HL-60 (cell line): ENCODE results near the gene HSPA12A.

Experiments
- DNase-seq, 2 experiments: peaks; one replicate each; pipeline ENCODE4 v3.0.0-alpha.2; 2010 to 2020; ENCODE audit warnings: low read depth in 1 of 2, low spot score in 1 of 2
- H3K27ac ChIP-seq: fragments of 250-450 bp; sonication (Bioruptor Pico); replicated peaks from 2 replicates; pipeline ENCODE4 v1.5.1; 2020; ENCODE audit warnings: mild to moderate bottlenecking, moderate library complexity
- H3K27me3 ChIP-seq: fragments of 250-450 bp; sonication (Bioruptor Pico); 2 replicates; pipeline ENCODE4 v1.5.1; 2021; ENCODE audit warnings: mild to moderate bottlenecking, moderate library complexity; ENCODE audit not compliant: insufficient read depth, poor library complexity, severe bottlenecking
- H3K4me3 ChIP-seq: replicated peaks from 2 replicates; pipeline ENCODE4 v1.5.1; 2011; ENCODE audit warnings: mild to moderate bottlenecking, control low read depth, low read length; ENCODE audit not compliant: insufficient read depth
- GABPA ChIP-seq: IDR thresholded peaks from 2 replicates; pipeline ENCODE4 v1.6.1; 2012; ENCODE audit warnings: low read depth
- POLR2AphosphoS5 ChIP-seq: IDR thresholded peaks from 2 replicates; pipeline ENCODE4 v1.6.1; 2012; ENCODE audit warnings: low read depth
- SPI1 ChIP-seq: IDR thresholded peaks from 2 replicates; pipeline ENCODE4 v1.6.1; 2012; ENCODE audit warnings: low read depth, mild to moderate bottlenecking, borderline replicate concordance
- TF ChIP-seq, protein P1 (sequence below): IDR thresholded peaks from 2 replicates; pipeline ENCODE4 v1.6.1; 2012; ENCODE audit warnings: low read depth; ENCODE audit not compliant: insufficient replicate concordance
- TF ChIP-seq, protein P2 (sequence below): IDR thresholded peaks from one replicate; pipeline ENCODE4 v1.5.1; 2011; ENCODE audit warnings: low read length, control low read depth, inconsistent platforms; ENCODE audit not compliant: insufficient read depth

Gene HSPA12A

DNA sequence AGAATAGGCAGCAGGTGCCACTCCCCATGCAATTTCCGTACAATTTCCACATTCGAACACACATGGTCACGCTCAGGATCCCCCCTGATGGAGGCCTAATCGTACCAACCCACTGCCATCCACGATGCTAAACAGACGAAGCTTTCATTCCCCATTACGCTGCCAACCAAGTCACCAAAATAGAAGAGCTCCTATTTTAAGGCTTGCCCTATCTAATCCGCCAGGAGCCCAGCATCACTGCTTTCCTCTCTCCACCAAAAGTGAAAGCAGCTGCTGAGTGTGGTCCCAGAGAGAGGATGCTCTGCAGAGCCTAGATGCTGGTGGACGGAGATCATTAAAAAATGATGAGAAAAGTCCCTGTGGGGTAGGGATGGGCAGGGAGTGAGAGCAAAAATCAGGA, 43.3 kb downstream of the HSPA12A start:
- no peak for DNase-seq
- Histone ChIP-seq H3K27ac (no peak overlapping the region), H3K4me3 (no peak overlapping the region), H3K27me3 (no peaks in the 10 kb centered on the region)
- TF ChIP-seq SPI1 (no peak), GABPA (no peak), POLR2AphosphoS5 (no peak)
- TF ChIP-seq, protein P1, sequence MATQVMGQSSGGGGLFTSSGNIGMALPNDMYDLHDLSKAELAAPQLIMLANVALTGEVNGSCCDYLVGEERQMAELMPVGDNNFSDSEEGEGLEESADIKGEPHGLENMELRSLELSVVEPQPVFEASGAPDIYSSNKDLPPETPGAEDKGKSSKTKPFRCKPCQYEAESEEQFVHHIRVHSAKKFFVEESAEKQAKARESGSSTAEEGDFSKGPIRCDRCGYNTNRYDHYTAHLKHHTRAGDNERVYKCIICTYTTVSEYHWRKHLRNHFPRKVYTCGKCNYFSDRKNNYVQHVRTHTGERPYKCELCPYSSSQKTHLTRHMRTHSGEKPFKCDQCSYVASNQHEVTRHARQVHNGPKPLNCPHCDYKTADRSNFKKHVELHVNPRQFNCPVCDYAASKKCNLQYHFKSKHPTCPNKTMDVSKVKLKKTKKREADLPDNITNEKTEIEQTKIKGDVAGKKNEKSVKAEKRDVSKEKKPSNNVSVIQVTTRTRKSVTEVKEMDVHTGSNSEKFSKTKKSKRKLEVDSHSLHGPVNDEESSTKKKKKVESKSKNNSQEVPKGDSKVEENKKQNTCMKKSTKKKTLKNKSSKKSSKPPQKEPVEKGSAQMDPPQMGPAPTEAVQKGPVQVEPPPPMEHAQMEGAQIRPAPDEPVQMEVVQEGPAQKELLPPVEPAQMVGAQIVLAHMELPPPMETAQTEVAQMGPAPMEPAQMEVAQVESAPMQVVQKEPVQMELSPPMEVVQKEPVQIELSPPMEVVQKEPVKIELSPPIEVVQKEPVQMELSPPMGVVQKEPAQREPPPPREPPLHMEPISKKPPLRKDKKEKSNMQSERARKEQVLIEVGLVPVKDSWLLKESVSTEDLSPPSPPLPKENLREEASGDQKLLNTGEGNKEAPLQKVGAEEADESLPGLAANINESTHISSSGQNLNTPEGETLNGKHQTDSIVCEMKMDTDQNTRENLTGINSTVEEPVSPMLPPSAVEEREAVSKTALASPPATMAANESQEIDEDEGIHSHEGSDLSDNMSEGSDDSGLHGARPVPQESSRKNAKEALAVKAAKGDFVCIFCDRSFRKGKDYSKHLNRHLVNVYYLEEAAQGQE, result no peak
- TF ChIP-seq, protein P2, sequence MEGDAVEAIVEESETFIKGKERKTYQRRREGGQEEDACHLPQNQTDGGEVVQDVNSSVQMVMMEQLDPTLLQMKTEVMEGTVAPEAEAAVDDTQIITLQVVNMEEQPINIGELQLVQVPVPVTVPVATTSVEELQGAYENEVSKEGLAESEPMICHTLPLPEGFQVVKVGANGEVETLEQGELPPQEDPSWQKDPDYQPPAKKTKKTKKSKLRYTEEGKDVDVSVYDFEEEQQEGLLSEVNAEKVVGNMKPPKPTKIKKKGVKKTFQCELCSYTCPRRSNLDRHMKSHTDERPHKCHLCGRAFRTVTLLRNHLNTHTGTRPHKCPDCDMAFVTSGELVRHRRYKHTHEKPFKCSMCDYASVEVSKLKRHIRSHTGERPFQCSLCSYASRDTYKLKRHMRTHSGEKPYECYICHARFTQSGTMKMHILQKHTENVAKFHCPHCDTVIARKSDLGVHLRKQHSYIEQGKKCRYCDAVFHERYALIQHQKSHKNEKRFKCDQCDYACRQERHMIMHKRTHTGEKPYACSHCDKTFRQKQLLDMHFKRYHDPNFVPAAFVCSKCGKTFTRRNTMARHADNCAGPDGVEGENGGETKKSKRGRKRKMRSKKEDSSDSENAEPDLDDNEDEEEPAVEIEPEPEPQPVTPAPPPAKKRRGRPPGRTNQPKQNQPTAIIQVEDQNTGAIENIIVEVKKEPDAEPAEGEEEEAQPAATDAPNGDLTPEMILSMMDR, result no peak

GRCh38 chr10:116698364-116698763, 44.0 kb downstream of the HSPA12A start:
- Histone ChIP-seq H3K27me3 (no peaks in the 10 kb centered on the region), H3K4me3 (no peak overlapping the region), H3K27ac (no peak overlapping the region)
- TF ChIP-seq, protein P2, result no peak
- TF ChIP-seq, protein P1, result no peak
- TF ChIP-seq POLR2AphosphoS5 (no peak), SPI1 (no peak), GABPA (no peak)
- no peak for DNase-seq

DNA sequence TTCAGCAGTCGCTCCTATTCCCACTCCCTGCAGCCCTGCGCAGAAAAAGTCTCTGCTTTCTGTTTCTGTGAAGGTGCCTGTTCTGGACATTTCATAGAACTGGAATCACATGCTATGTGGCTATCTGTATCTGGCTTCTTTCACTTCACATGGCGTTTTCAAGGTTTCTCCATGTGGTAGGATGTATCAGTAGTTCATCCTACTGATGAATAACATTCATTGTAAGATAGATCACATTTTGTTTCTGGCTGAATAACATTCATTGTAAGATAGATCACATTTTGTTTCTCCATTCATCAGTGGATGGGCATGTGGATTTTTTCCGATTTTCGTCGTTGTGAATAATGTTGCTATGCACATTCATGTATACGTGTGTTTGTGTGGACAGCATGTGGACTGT, 44.5 kb downstream of the HSPA12A start:
- TF ChIP-seq GABPA, result no peak
- no peak overlapping the region for H3K27ac ChIP-seq
- no peaks in the 10 kb centered on the region for H3K27me3 ChIP-seq
- H3K4me3 ChIP-seq, result no peak overlapping the region
- DNase-seq, result no peak

DNA sequence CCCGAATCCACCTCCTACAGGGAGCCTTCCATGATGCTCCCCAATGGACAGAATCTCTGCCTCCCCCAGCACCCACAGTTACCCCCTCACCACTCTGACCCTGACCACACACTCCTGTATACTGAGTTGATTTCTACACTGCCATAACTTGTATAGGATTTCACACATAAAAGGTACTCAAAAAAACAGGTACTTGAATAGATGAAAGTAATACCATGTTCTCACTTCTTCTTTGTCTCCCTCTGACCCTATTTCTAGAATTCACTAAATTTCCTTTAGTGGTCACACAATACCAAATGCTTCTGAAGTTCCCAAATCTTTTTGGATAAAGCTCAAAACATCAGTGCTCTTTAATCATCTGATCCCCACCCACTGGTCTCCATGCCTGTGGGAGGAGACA, 45.4 kb downstream of the HSPA12A start:
- no peak overlapping the region for H3K27ac ChIP-seq
- no peak overlapping the region for H3K4me3 ChIP-seq
- H3K27me3 ChIP-seq, result no peaks in the 10 kb centered on the region
- TF ChIP-seq SPI1, result no peak
- TF ChIP-seq, protein P1, result no peak
- TF ChIP-seq, protein P2, result no peak
- no peak for TF ChIP-seq GABPA
- no peak for TF ChIP-seq POLR2AphosphoS5
- DNase-seq, result no peak
